ENCODE measurements around the gene LMCD1. TPM values are rescaled to one million over a fixed set of nuclear protein-coding genes. Genes with fewer than 3 reads are reported as not detected.

LMCD1 gene
- total and polyA plus RNA-seq, 2 of the 8 experiments (the other 6 are each of a cell fraction or from before 2014, with no cell fraction given): 12.3 to 26.5 TPM

DNA sequence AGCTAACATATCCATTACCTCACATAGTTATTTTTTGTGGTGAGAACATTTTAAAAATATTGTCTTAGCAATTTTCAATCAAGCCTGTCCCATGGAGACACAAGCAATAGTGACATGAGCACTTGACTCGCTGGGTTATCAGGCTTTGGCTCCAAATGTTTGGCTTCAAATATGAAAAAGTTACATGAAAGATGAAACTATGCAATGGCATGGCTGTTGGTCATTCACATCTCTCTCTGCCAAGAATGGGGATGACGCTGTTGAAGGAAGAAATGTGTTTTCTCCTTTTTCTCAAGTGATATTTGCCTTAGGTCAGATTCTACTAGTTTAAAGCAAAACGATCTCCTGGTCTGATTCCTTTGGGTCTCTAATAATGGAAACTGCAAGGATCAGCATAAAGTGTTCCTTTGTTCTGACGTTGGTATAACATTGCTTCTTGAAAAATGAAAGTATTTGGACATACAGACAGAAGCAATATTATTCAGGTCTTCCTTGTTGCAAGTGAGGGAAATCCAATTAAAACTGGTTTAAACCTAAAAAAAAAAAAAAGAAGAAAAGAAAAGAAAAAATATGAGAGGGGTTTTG is 71.8 kb downstream of the LMCD1 start (continued):
- TF ChIP-seq CHD7 (IDR thresholded peaks at IDR 0.05; ENCODE audit: insufficient replicate concordance, low read length) (no peak), BRCA1 (IDR thresholded peaks at IDR 0.05; ENCODE audit: low read depth, low read length) (no peak), FOSL1 (IDR thresholded peaks at IDR 0.05; ENCODE audit: insufficient read depth, low read depth, low read length) (no peak), RNF2 (IDR thresholded peaks at IDR 0.05; ENCODE audit: borderline replicate concordance, low read depth, low read length, missing control alignments, poor library complexity, severe bottlenecking) (no peak), TCF12 (IDR thresholded peaks at IDR 0.05; ENCODE audit: low read depth, low read length) (no peak), RXRA (IDR thresholded peaks at IDR 0.05; ENCODE audit: insufficient read depth, low read depth, low read length) (no peak), ATF3 (IDR thresholded peaks at IDR 0.05; ENCODE audit: insufficient read depth, low read depth, low read length) (no peak), ASH2L (IDR thresholded peaks at IDR 0.05; ENCODE audit: low read length) (no peak), CBX8 (IDR thresholded peaks at IDR 0.05; ENCODE audit: borderline replicate concordance, low read depth, low read length) (no peak), POLR2A (IDR thresholded peaks at IDR 0.05; ENCODE audit: control extremely low read depth in 1 of 2, low read depth in 2 of 2, low read length in 2 of 2) (no peak)

All from H1 (cell line).